Activated CD4-positive, alpha-beta T cell treated with anti-CD3 and anti-CD28 coated beads for 48 hours (primary cell): ENCODE results near the gene SREK1.
"Not testable (repeated sequence)": the region's sequence is repeated elsewhere in the genome, so short reads cannot be mapped to it uniquely, and the experiment has no call there.

Source experiments
- DNase-seq: peaks from one replicate; pipeline ENCODE4 v3.0.0-alpha.2; 2020

The SREK1 gene

GRCh38 chr5:66168226-66168625 lies 24.1 kb downstream of the SREK1 start:
- DNase-seq = no peak

DNA sequence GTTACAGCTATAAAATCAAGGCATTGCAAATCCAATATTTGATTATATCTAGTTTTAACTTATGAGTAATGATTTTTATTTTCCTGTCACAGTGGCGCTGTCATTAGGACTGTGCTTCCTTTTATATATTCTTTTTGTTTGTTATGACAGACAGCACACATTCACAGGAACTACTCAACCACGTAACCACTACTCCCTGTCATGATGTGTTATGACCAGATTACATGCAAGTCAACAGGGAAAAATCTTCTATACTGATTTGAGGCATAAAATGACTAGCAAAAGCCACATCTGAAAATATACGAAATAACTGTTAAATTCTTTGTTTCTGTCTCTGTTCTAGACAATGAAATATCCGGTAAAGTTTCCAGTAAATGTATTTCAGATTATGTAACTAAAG lies 25.4 kb downstream of the SREK1 start:
- no peak for DNase-seq

DNA sequence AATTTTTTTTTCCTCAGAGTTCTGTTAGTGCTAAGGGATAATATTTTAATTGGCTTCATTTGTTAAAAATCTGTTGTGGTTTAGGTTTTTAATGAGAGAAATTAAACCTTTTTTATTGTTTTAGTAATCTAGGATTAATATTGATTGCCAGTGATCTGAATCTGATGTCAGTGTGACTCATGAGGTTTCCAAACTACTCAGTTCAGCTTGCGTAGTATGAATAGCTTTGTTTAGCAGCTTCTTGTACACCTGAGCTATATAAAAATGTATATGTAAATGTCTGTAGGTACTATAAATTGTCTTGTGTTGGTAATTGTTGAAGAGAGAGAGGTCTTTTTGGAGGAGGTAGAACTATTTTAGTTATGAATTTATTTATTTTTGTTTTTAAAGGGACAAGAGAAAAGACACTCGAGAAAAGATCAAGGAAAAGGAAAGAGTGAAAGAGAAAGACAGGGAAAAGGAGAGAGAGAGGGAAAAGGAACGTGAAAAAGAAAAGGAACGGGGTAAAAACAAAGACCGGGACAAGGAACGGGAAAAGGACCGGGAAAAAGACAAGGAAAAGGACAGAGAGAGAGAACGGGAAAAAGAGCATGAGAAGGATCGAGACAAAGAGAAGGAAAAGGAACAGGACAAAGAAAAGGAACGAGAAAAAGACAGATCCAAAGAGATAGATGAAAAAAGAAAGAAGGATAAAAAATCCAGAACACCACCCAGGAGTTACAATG lies 26.3 kb downstream of the SREK1 start:
- DNase-seq = no peak

DNA sequence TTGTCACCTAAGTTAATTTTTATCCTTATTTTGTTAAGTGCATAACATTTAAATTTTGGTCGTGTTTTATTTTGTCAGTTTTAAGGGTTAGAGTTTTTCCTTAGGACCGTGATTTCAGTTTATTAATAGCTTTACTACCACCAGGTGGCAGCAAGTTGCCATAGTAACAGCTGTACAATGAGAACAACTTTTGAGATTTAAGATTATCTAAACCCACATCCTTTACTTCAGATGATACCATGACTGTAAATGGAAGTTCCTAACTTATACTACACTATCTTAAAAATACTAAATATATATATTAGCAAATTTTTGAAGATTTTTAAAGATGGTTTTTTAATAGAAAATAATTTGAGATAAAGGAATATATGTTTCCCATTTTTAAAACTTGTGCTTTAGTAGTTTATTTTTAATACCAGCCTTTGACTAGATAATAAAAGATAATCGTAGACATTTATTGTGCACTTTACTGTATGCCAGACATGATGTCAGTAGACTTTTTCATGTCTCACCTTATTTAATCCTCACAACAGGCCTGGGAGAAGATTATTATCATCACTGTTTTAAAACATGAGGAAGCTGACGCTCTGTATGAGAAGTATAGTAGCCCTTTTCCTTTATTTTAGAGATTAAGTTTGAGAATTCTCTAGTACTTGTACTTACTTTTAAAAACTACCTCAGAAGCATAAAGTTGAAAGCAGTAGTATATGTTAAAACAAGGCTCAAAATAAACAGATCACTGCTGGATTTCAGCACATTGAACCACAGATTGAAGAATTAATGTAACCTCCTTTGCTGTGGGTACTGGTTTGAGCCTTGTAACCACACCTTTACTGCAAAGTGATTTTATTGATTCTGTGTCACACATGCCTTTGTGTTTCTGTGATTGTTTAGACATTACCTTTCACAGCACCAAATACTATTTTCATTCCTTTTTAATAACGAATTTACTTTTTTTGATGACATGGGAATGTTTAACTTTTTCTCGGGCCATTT lies 27.5 kb downstream of the SREK1 start:
- DNase-seq = peak; percentile 49

- DNase-seq = no peak
Measured at GRCh38 chr5:66174338-66174737, 30.2 kb downstream of the SREK1 start.

DNA sequence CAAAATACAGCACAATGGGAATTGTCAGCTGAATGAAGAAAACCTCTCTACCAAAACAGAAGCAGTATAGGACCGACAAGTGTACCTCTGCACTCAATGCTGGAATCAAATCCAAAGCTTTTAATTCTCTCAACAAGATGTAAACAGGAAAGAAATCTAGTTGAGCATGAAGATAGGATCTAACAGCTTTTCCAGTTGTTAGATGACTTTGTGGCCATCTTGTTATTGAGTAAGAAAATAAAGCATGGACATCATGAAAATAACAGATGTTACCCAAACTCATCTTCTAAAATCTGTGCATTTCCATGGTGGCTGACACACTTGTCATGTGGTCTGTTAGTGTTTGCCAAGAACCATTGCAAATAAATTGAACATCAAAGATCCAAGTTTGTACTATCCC lies 34.7 kb downstream of the SREK1 start:
- DNase-seq = no peak

GRCh38 chr5:66179297-66180051 lies 35.4 kb downstream of the SREK1 start:
- no peak for DNase-seq

- DNase-seq = no peak
Measured at GRCh38 chr5:66180282-66181155, 36.4 kb downstream of the SREK1 start.

- no peak for DNase-seq
Measured at GRCh38 chr5:66186108-66186507, 42.0 kb downstream of the SREK1 start.

GRCh38 chr5:66193419-66193818 lies 49.3 kb downstream of the SREK1 start:
- no peak for DNase-seq

DNA sequence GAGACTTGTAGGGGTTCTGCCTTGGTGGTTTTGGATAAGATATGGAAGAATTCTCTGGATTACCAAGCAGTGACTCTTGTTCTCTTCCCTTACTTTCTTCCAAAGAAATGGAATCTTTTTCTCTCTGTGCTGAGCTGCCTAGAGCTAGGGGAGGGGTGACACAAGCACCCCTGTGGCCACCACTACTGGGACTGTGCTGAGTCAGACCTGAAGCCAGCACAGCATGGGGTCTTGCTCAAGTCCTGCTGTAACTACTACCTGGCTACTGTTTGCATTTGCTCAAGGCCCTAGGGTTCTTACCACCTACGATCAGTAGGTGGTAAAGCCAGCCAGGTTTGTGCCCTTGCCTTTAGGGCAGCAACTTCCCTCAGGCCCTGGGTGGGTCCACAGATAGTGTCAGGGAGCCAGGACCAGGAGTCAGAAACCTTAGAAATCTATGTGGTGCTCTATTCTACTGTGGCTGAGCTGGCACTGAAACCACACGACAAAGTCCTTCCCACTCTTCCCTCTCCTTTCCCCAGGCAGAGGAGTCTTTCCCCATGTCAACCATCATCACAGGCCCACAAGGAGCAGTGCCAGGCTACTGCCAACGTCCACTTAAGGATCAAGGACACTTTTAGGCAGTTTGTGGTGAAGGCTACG lies 53.8 kb downstream of the SREK1 start:
- DNase-seq = no peak

GRCh38 chr5:66198837-66199236 lies 54.7 kb downstream of the SREK1 start:
- no peak for DNase-seq

- DNase-seq = no peak
Measured at GRCh38 chr5:66203531-66203930, 59.4 kb downstream of the SREK1 start.

GRCh38 chr5:66206465-66206864 lies 62.4 kb downstream of the SREK1 start:
- no peak for DNase-seq

DNA sequence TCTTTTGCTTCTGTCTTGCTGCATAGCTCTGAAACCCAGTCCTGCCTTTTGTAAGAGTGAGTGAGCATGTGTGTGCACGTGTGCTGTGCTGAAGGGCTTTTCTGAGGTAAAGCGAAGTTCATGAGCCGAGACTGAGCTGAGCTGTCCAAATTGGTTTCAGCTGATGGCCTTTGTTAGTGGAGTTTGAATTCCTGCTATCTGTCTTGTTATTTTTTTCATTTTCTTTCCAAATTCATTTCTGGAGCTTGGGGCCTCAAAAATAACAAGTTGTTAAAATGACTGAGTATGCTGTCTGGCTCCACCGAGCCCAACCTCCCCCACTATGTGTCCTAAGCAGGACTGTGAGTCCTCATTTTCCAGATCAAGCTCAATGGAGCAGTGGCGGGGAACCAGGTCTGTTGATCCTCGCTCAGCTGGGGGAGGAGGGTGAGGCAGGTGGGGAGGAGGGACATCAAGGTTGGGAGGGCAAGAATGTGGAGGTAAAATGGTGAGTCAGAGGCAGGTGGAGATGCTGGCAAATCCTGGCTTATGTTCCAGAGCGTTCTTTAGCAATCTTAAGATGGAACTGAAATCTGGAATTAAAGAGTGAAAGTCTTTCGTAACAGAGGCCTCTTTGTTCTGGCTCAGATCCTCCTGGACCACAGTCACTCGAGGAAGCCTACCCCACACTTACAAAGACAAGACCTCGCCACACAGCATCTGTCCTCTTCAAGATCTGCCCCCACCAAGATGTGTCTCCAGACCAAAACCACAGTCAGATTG lies 63.9 kb downstream of the SREK1 start:
- DNase-seq = no peak

- no peak for DNase-seq
Measured at GRCh38 chr5:66209350-66209749, 65.2 kb downstream of the SREK1 start.

DNA sequence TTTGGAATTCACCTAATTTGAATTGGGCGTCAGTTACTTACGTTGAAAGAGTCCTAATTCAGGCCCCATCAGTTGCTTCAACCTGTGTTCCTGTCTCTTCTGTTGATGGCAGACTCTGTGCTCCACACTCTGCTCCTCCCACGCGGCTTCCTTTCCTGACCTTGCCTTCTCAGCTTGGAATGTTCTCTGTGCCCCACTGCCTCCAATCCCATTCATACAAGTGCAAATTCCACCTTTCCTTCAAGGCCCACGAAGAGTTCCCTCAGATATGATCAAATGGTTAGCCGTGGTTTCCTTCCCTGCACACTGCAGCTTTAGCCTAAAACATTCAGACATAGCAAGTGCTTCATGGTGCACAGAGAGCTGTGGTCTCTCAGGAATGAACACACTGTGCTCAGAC lies 65.7 kb downstream of the SREK1 start:
- DNase-seq = no peak

DNA sequence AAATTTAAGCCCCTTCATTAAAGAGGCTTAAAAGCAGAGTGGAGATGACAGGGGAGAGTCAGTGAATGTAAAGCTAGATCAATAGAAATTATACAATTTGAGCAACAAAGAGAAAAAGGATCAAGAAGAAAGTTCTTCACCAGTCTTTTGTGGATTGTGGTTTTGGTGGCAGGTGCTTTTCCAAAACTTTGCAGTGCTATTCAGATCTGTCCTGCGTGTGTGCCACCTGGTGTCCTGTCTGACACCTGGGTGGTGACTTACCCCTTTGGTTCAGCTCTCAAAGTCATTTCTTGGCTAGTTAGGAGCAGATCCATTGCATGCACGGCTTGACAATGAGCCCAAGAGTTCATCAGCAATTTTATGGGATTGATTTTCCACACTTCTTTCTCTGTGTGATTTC lies 69.4 kb downstream of the SREK1 start:
- no peak for DNase-seq

GRCh38 chr5:66222455-66222854 lies 78.4 kb downstream of the SREK1 start:
- no peak for DNase-seq

GRCh38 chr5:66222896-66223295 lies 78.8 kb downstream of the SREK1 start:
- DNase-seq = not testable (repeated sequence)

DNA sequence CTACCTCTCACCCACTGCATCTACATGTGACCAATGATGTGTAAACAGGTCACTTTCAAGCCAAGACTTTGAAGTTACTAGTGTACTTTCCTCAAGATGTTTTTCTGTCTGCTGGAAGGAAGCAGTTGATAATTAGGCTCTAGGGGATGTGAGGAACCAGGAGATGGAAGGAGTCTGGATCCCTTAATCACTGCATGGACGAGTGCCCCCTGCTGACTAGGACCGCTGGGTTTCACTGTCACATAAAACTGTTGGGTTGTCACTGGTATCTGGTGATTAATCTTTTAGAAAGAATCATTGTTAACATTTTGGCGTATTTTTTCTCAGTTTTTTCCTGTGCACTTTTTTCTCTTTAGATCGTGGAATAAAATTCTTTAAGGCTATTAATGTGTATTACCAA lies 79.5 kb downstream of the SREK1 start:
- DNase-seq = no peak
